Posterior vena cava (tissue), 2 donors: Measurements from ENCODE around the gene NPIPA1. TPM values are rescaled to one million over a fixed set of nuclear protein-coding genes. Genes with fewer than 3 reads are reported as not detected.

Experiments
- microRNA-seq, 2 donors: library from miRNA; unstranded; fragments of <30 nt; microRNA quantifications; one replicate each; pipeline ENCODE4 v1.2.0, GENCODE V29; 2020 to 2021; ENCODE audit warnings: borderline microRNAs expressed in 2 of 2
- total RNA-seq, 2 donors: library from RNA; stranded (reverse); fragmentation: NEBNext Ultra II Directional; extraction: Animal tissue kit (Norgen Biotek cat#: 25700); gene quantifications; one replicate each; pipeline ENCODE4 v1.2.1, GENCODE V29; 2021
- donor health status: DM: yes; HTN: yes; CAD: no.
- donor health status: DM: yes; HTN: yes; CAD: no.

The NPIPA1 gene
- total RNA-seq, 2 donors from 2014 or later, result 99.3 to 116 TPM

Small RNA genes within 50 kb of the gene (microRNA-seq; reads per million reads assigned to microRNA genes)
- gene MIR3180-1 (0 reads per million in 2 donors), gene MIR3670-1 (0 reads per million in 2 donors), gene MIR6511A1 (0 reads per million in 2 donors), gene MIR6770-1 (0 reads per million in 2 donors)

Other genes starting within 250 kb of the NPIPA1 start
- gene PLA2G10, start 243.1 kb upstream of the NPIPA1 start, total RNA-seq, result not detected
- gene NPIPA3, start 234.0 kb upstream of the NPIPA1 start, total RNA-seq, result 1 to 10 TPM; 2.8 to 7.6 TPM
- gene NPIPA2, start 194.9 kb upstream of the NPIPA1 start, total RNA-seq, result 1 to 10 TPM; 3.4 to 5.5 TPM
- gene NOMO1, start 103.7 kb upstream of the NPIPA1 start, total RNA-seq, result 10 to 100 TPM; 72.6 to 78.3 TPM
- 10 to 100 TPM; 63.9 to 72.9 TPM for gene PDXDC1, start 37.6 kb downstream of the NPIPA1 start, total RNA-seq
- gene NTAN1, start 118.6 kb downstream of the NPIPA1 start, total RNA-seq, result 10 to 100 TPM; 44.1 to 47.4 TPM
- 10 to 100 TPM; 21.5 to 24.3 TPM for gene RRN3, start 156.8 kb downstream of the NPIPA1 start, total RNA-seq